Upper lobe of left lung (tissue), 6 donors: Measurements from ENCODE around the gene CALML6. TPM values are rescaled to one million over a fixed set of nuclear protein-coding genes. Genes with fewer than 3 reads are reported as not detected.

ENCODE experiments used
- ATAC-seq, 2 donors: fragments of 200-7000 bp; cut with Tn5 transposase; one replicate each; pipeline ENCODE4 v1.9.1; 2022; ENCODE audit warnings: mild to moderate bottlenecking in 2 of 2, moderate library complexity in 2 of 2; ENCODE audit not compliant: low FRiP score in 2 of 2
- DNase-seq, 2 donors: peaks; one replicate each; pipeline ENCODE4 v3.0.0-alpha.2; 2019 to 2020
- H3K27ac ChIP-seq, 4 donors: fragments of 200-600 bp; sonication (generic); one replicate each; pipeline ENCODE4 v1.5.1; 2016 to 2019
- H3K27me3 ChIP-seq, 4 donors: fragments of 200-600 bp; sonication (generic); one replicate each; pipeline ENCODE4 v1.5.1; 2017 to 2019
- H3K36me3 ChIP-seq, 4 donors: fragments of 200-600 bp; sonication (generic); one replicate each; pipeline ENCODE4 v1.5.1; 2016 to 2019
- H3K4me1 ChIP-seq, 4 donors: fragments of 200-600 bp; sonication (generic); one replicate each; pipeline ENCODE4 v1.5.1; 2018 to 2019
- H3K4me3 ChIP-seq, 4 donors: fragments of 200-600 bp; sonication (generic); one replicate each; pipeline ENCODE4 v1.5.1; 2017 to 2019; ENCODE audit warnings: mild to moderate bottlenecking in 2 of 4, moderate library complexity in 1 of 4
- H3K9me3 ChIP-seq, 4 donors: fragments of 200-600 bp; sonication (generic); one replicate each; pipeline ENCODE4 v1.5.1; 2018 to 2019
- CTCF ChIP-seq, 6 experiments: fragments of 450-650 bp in 4 of 6; fragments of 200-600 bp in 2 of 6; sonication (generic) in 2 of 6; IDR thresholded peaks; one replicate each; pipeline ENCODE4 v1.5.1; 2016 to 2019; ENCODE audit warnings: antibody characterized with exemption in 6 of 6
- EP300 ChIP-seq, 4 donors: sonication (generic); formaldehyde crosslinking; IDR thresholded peaks; one replicate each; pipeline ENCODE4 v1.5.1; 2017; ENCODE audit warnings: antibody characterized with exemption in 4 of 4, control low read depth in 2 of 4
- POLR2A ChIP-seq, 4 donors: fragments of 450-650 bp; IDR thresholded peaks; one replicate each; pipeline ENCODE4 v1.5.1; 2016 to 2017; ENCODE audit warnings: antibody characterized with exemption in 4 of 4, mild to moderate bottlenecking in 2 of 4
- POLR2AphosphoS5 ChIP-seq, 2 donors: sonication (generic); formaldehyde crosslinking; IDR thresholded peaks; one replicate each; pipeline ENCODE4 v1.5.1; 2017; ENCODE audit warnings: antibody characterized with exemption in 2 of 2
- WGBS, 2 donors: methylation state at CpG; one replicate each; pipeline ENCODE4 v1.1.5; 2017 to 2018; 5-methylcytosine and 5-hydroxymethylcytosine counted together
- total RNA-seq, 6 donors: library from RNA; depleted of rRNA in 4 of 6; stranded (reverse); fragments of >200 nt in 4 of 6; gene quantifications; one replicate each; pipeline versions ENCODE4 v1.1.0 to v1.2.1, GENCODE V29; 2016 to 2021
- donor health status: DM: no; HTN: no; CAD: no; lungs with moderate emphysema.
- donor health status: DM: no; HTN: yes; CAD: no; lungs with severe emphysema.

CALML6 gene
- total RNA-seq, 6 donors from 2014 or later: 0.37 to 0.57 (median 0.39) TPM; not detected in 3

- Histone ChIP-seq H3K27ac (no peak overlapping the region), H3K9me3 (no peaks in the 10 kb centered on the region), H3K4me1 (peaks cover 51 to 97% (median 70%) of the 10 kb centered on the region in 4 donors), H3K27me3 (no peaks in the 10 kb centered on the region), H3K4me3 (no peak overlapping the region), H3K36me3 (peaks cover 0 to 26% (median 3%) of the 10 kb centered on the region in 4 donors)
- TF ChIP-seq POLR2A (IDR thresholded peaks at IDR 0.05) (no peak), CTCF (IDR thresholded peaks at IDR 0.05) (no peak), EP300 (IDR thresholded peaks at IDR 0.05) (no peak), POLR2AphosphoS5 (IDR thresholded peaks at IDR 0.05) (no peak)
- WGBS, 2 donors: 82 to 85% methylated on average over 5 of the region's 5 CpGs
- DNase-seq: no peak
- ATAC-seq: no peak
These were observed 37.1 kb upstream of the CALML6 start for GRCh38 chr1:1877865-1878436.

- no peaks in the 10 kb centered on the region for H3K9me3 ChIP-seq
- no peaks in the 10 kb centered on the region for H3K27me3 ChIP-seq
- no peak for ATAC-seq
- peaks cover 0 to 16% (median 3%) of the 10 kb centered on the region in 4 donors for H3K36me3 ChIP-seq
- TF ChIP-seq POLR2A (IDR thresholded peaks at IDR 0.05): no peak
- TF ChIP-seq POLR2AphosphoS5 (IDR thresholded peaks at IDR 0.05): no peak
- no peak for TF ChIP-seq EP300 (IDR thresholded peaks at IDR 0.05)
- TF ChIP-seq CTCF (IDR thresholded peaks at IDR 0.05): no peak
- peaks cover 53 to 85% (median 75%) of the 10 kb centered on the region in 4 donors for H3K4me1 ChIP-seq
- WGBS, 2 donors: 96% methylated on average over 5 of the region's 5 CpGs
- DNase-seq: no peak
- no peak overlapping the region for H3K27ac ChIP-seq
- no peak overlapping the region for H3K4me3 ChIP-seq
These were observed 35.1 kb upstream of the CALML6 start for GRCh38 chr1:1879942-1880341.

- WGBS, 2 donors: 53% methylated on average over 13 of the region's 13 CpGs
- H3K27ac ChIP-seq: no peak overlapping the region
- no peak for TF ChIP-seq POLR2A (IDR thresholded peaks at IDR 0.05)
- peak in 1 of 2 donors; percentile 10 for ATAC-seq
- H3K36me3 ChIP-seq: peaks cover 0 to 10% (median 3%) of the 10 kb centered on the region in 4 donors
- no peaks in the 10 kb centered on the region for H3K27me3 ChIP-seq
- H3K4me1 ChIP-seq: peaks cover 54 to 78% (median 73%) of the 10 kb centered on the region in 4 donors
- DNase-seq: no peak
- no peak overlapping the region for H3K4me3 ChIP-seq
- H3K9me3 ChIP-seq: no peaks in the 10 kb centered on the region
These were observed 34.3 kb upstream of the CALML6 start for GRCh38 chr1:1880617-1881312.

- no peak overlapping the region for H3K4me3 ChIP-seq
- whole genome bisulfite sequencing, 2 donors: 79 to 82% methylated on average over 6 of the region's 6 CpGs
These were observed 33.3 kb upstream of the CALML6 start for GRCh38 chr1:1881727-1882126.

More at GRCh38 chr1:1881727-1882126, 33.3 kb upstream of the CALML6 start:
- ATAC-seq: no peak
- Histone ChIP-seq H3K4me1 (peaks cover 54 to 78% (median 72%) of the 10 kb centered on the region in 4 donors), H3K9me3 (no peaks in the 10 kb centered on the region), H3K27ac (no peak overlapping the region), H3K36me3 (peaks cover 0 to under 1% (median 0%) of the 10 kb centered on the region in 4 donors), H3K27me3 (no peaks in the 10 kb centered on the region)
- DNase-seq: no peak
- TF ChIP-seq CTCF (IDR thresholded peaks at IDR 0.05): no peak
- no peak for TF ChIP-seq EP300 (IDR thresholded peaks at IDR 0.05)
- TF ChIP-seq POLR2A (IDR thresholded peaks at IDR 0.05): no peak
- TF ChIP-seq POLR2AphosphoS5 (IDR thresholded peaks at IDR 0.05): no peak
